22Rv1 (cell line): ENCODE data around the gene OR51A7.
"Not testable (repeated sequence)": the region's sequence is repeated elsewhere in the genome, so short reads cannot be mapped to it uniquely, and the experiment has no call there.

ENCODE experiments used
- H3K27ac ChIP-seq: fragments of 450-650 bp; 2 replicates; pipeline ENCODE4 v1.5.1; 2017
- ZFX ChIP-seq: fragments of 450-650 bp; IDR thresholded peaks from 2 replicates; pipeline ENCODE4 v1.6.1; 2017; ENCODE audit warnings: antibody characterized with exemption, borderline replicate concordance
- TF ChIP-seq, protein P1 (sequence below): fragments of 450-650 bp; IDR thresholded peaks from 2 replicates; pipeline ENCODE4 v1.5.1; 2017; ENCODE audit warnings: mild to moderate bottlenecking

Gene OR51A7, protein sequence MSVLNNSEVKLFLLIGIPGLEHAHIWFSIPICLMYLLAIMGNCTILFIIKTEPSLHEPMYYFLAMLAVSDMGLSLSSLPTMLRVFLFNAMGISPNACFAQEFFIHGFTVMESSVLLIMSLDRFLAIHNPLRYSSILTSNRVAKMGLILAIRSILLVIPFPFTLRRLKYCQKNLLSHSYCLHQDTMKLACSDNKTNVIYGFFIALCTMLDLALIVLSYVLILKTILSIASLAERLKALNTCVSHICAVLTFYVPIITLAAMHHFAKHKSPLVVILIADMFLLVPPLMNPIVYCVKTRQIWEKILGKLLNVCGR

DNA sequence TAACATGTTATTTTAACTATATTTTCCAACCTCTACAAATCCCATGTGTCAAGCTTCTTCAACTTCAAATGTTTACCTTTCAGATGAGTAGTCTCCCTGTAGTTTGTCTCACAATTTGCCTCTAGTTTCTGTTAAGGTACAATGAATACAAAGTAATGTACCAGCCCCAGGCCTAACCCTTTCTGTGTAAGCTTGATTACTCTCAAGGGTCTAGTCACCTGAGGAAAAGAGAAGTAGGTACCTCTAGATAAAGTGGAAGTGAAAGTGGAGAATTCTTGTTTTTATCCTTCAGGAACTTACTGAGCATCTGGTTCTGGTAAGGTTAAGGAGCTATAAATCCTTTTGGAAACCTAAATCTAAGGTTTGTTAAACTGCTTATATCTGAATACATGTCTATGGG lies at the start of gene OR51A7:
Gene OR51A7, plus strand, starts transcription at position 300 of the 400 bp plus-strand sequence. CDS start 3,587 bp downstream, outside the sequence.
- TF ChIP-seq, protein P1, sequence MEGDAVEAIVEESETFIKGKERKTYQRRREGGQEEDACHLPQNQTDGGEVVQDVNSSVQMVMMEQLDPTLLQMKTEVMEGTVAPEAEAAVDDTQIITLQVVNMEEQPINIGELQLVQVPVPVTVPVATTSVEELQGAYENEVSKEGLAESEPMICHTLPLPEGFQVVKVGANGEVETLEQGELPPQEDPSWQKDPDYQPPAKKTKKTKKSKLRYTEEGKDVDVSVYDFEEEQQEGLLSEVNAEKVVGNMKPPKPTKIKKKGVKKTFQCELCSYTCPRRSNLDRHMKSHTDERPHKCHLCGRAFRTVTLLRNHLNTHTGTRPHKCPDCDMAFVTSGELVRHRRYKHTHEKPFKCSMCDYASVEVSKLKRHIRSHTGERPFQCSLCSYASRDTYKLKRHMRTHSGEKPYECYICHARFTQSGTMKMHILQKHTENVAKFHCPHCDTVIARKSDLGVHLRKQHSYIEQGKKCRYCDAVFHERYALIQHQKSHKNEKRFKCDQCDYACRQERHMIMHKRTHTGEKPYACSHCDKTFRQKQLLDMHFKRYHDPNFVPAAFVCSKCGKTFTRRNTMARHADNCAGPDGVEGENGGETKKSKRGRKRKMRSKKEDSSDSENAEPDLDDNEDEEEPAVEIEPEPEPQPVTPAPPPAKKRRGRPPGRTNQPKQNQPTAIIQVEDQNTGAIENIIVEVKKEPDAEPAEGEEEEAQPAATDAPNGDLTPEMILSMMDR, result no peak
- no peak for TF ChIP-seq ZFX
- H3K27ac ChIP-seq, result no peak within 1 kb of the TSS

DNA sequence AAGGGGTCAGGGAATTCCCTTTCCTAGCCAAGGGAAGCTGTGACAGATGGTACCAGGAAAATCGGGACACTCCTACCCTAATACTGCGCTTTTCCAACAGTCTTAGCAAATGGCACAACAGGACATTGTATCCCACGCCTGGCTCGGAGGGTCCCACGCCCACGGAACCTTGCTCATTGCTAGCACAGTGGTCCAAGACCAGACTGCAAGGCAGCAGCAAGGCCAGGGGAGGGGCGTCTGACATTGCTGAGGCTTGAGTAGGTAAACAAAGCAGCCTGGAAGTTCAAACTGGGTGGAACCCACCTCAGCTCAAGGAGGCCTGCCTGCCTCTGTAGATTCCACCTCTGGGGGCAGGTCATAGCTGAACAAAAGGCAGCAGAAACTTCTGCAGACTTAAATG lies 49.3 kb upstream of the OR51A7 start:
- not testable (repeated sequence) for H3K27ac ChIP-seq

DNA sequence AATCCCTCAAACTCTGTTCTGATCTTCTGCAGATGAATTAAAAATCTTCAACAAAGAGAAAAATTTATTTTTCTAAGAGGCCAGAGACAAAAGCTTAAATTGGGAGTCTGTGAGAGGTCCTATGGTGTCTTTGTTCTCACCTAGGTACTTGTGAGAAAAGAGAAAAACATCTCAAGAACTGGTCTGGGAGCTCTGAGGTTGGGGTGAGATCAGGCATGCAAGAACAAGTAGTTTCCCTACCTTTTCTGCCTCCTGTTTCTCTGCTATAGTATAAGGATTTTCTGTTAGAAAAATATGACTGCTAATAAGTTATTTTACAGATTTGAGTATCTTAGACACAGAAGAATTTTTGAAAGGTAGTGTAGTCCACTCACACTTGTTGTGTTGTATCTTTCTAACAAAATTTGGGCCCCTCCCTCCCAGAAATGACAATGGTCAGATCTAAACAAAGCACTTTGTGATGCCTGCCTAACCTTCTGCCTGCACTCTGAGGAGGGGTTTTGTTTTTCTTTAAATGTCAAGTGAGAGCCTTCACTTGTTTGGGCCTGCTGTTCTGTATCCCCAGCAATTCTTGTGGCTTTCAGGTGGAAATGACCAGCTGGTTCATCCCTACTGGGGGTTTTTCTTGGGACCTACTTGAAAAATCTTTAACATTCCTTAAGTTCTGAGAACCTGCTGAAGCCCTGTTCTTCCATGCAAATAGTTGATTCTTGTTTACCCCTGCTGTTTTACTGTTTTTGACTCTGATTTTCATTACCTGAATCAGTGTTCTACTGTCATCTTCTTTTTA lies 40.9 kb upstream of the OR51A7 start:
- H3K27ac ChIP-seq, result no peak overlapping the region
- TF ChIP-seq, protein P1, result no peak
- no peak for TF ChIP-seq ZFX

DNA sequence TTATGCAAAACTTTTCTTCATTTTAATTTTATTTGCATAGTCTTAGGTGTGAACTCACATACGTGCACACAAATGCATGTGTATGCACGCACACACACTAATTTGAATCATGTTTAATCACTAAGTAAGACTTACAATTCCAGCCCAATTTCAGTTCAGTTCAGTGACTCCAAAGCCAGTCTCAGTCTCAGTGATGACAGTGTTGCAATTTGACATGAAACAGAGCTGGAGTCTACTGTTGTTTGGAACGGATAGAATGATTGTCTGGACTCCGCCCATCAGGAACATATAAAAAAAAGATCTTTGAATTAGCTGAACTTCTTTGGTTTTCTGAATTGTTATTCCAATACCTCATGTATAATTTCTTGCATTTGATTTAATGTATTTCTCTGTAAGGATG lies 39.7 kb upstream of the OR51A7 start:
- no peak overlapping the region for H3K27ac ChIP-seq
- TF ChIP-seq, protein P1, result no peak
- TF ChIP-seq ZFX, result no peak

DNA sequence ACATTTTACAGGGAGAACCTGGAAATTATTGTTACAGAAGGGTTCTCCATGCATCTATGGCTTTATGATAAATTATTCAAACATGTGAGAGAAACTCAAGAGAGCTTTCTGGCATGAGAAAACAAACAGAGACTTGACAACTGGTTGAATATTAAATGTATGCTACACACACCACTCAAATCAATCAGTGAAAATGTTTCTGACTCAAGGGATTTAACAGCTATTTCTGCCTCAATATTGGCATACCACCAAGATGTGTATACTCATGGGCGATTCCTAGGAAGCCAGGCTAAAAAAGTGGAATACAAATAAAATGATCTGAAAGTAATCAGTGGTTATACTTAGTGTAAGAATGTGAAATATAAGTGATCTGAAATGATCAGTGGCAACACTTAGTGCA lies 37.7 kb upstream of the OR51A7 start:
- H3K27ac ChIP-seq, result no peak overlapping the region
- TF ChIP-seq, protein P1, result no peak
- no peak for TF ChIP-seq ZFX

DNA sequence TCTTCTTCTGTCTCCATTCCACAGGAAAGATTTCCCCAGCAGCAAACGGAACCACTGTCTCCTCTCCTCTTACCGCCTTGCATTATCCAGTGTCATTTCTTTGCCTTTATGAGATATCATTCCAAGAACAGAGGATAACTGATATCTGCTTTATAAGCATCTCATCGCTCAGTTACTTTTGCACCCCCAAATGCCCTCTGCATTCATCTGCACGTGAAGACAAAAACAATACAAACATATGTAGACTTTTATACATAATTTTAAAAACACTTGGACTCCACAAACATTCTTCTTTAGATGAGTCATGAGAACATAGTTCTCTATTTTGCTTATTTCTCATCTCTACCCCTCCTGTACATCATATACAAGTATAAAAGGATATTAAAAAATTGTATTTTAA lies 22.4 kb upstream of the OR51A7 start:
- no peak for TF ChIP-seq ZFX
- TF ChIP-seq, protein P1, result no peak

DNA sequence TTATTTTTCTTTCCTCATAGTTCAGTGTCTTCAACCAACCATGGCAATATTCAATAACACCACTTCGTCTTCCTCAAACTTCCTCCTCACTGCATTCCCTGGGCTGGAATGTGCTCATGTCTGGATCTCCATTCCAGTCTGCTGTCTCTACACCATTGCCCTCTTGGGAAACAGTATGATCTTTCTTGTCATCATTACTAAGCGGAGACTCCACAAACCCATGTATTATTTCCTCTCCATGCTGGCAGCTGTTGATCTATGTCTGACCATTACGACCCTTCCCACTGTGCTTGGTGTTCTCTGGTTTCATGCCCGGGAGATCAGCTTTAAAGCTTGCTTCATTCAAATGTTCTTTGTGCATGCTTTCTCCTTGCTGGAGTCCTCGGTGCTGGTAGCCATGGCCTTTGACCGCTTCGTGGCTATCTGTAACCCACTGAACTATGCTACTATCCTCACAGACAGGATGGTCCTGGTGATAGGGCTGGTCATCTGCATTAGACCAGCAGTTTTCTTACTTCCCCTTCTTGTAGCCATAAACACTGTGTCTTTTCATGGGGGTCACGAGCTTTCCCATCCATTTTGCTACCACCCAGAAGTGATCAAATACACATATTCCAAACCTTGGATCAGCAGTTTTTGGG lies 21.6 kb upstream of the OR51A7 start, which contains the start of gene OR51T1:
Gene OR51T1, plus strand, starts transcription at position 41 of the 641 bp plus-strand sequence. Its CDS starts 0 bp downstream, at position 41.
- no peak for TF ChIP-seq ZFX
- TF ChIP-seq, protein P1, result no peak
- no peak within 1 kb of the TSS for H3K27ac ChIP-seq

More for the DNA sequence above, 22.4 kb upstream of the OR51A7 start:
- no peak overlapping the region for H3K27ac ChIP-seq
